Psoas muscle (tissue), 8 donors: ENCODE results near the gene ZNF580. TPM values are rescaled to one million over a fixed set of nuclear protein-coding genes. Genes with fewer than 3 reads are reported as not detected.

Experiments used
- ATAC-seq, 4 donors: fragments of 200-7000 bp; cut with Tn5 transposase; one replicate each; pipeline ENCODE4 v1.9.1; 2020; ENCODE audit warnings: moderate library complexity in 3 of 4, mild to moderate bottlenecking in 2 of 4
- DNase-seq, 2 donors: peaks; one replicate each; pipeline ENCODE4 v3.0.0-alpha.2; 2020
- H3K27ac ChIP-seq: fragments of 200-600 bp; one replicate; pipeline ENCODE4 v1.8.0; 2022
- H3K27me3 ChIP-seq, 3 donors: fragments of 200-600 bp in 1 of 3; one replicate each; pipeline versions ENCODE4 v1.6.1 to v1.8.0; 2013 to 2022; ENCODE audit warnings: low read length in 2 of 3, mild to moderate bottlenecking in 2 of 3, moderate library complexity in 1 of 3; ENCODE audit not compliant: insufficient read depth in 3 of 3
- H3K36me3 ChIP-seq, 2 donors: fragments of 200-600 bp in 1 of 2; one replicate each; pipeline versions ENCODE4 v1.6.1 to v1.8.0; 2013 to 2022; ENCODE audit warnings: low read depth in 1 of 2, mild to moderate bottlenecking in 1 of 2, moderate library complexity in 1 of 2; ENCODE audit not compliant: insufficient read depth in 1 of 2
- H3K4me1 ChIP-seq: fragments of 200-600 bp; one replicate; pipeline ENCODE4 v1.8.0; 2022
- H3K4me3 ChIP-seq: fragments of 200-600 bp; one replicate; pipeline ENCODE4 v1.8.0; 2022; ENCODE audit warnings: mild to moderate bottlenecking
- H3K9me3 ChIP-seq: fragments of 200-600 bp; one replicate; pipeline ENCODE4 v1.8.0; 2022
- CTCF ChIP-seq: fragments of 200-600 bp; IDR thresholded peaks from one replicate; pipeline ENCODE4 v1.8.0; 2022; ENCODE audit warnings: antibody characterized with exemption
- whole genome bisulfite sequencing, 3 donors: extraction: QIAGEN DNeasy Blood & Tissue Kit; methylation state at CpG; one replicate each; pipeline versions ENCODE4 v1.1.6 to v1.1.7; 2013; 5-methylcytosine and 5-hydroxymethylcytosine counted together
- intact Hi-C, 2 donors: fragments of 100-400 bp; cut with DNase I; formaldehyde crosslinking; loops; one replicate each; pipeline versions ENCODE4 v1.11.0 to v1.14.2; 2022
- long read RNA-seq, 2 donors: library from polyadenylated mRNA; unstranded; transcript quantifications; one replicate each; pipeline ENCODE4 v2.0.0, GENCODE V29; 2021
- polyA plus RNA-seq, 3 donors: library from polyadenylated mRNA; stranded (reverse); fragments of 200-250 nt; gene quantifications; one replicate each; pipeline ENCODE4 v1.2.3, GENCODE V29; 2013
- total RNA-seq, 4 donors: library from RNA; stranded (reverse); fragmentation: NEBNext Ultra II Directional in 2 of 4; extraction: Animal tissue kit (Norgen Biotek cat#: 25700) in 2 of 4; gene quantifications; one replicate each; pipeline versions ENCODE4 v1.2.1 to v1.2.4, GENCODE V29; 2021 to 2023
- donor health status: healthy with polysubstance abuse.
- donor health status: DM: no; HTN: no; CAD: no; lungs with moderate emphysema.
- donor health status: Bipolar disorder and iron deficiency.
- donor health status: healthy.
- donor health status: DM: yes; HTN: yes; CAD: no.
- donor health status: DM: no; HTN: no; CAD: no.
- donor health status: DM: no; HTN: no; CAD: no.
- donor health status: DM: yes; HTN: yes; CAD: no.

The ZNF580 gene
- total RNA-seq (10 to 100 TPM; 10.3 to 21.1 (median 13.7) TPM), polyA plus RNA-seq (10 to 100 TPM in 1 of 3 donors, 1 to 10 TPM in 2; 5.9 to 13.5 (median 9.2) TPM)
- long read RNA-seq, donor 1, partial matches to known transcripts, result 0 of 7 reads
- long read RNA-seq, donor 1, other reads (novel, unspliced or antisense), result 0 of 7 reads
- long read RNA-seq, donor 2, transcript ZNF580-201 (2 exons, 1,261 nt), result major isoform, 6 of 10 reads
- long read RNA-seq, donor 2, partial matches to known transcripts, result 0 of 10 reads
- long read RNA-seq, donor 2, other reads (novel, unspliced or antisense), result 1 of 10 reads

GRCh38 chr19:55640577-55641425 is at the start of gene ZNF580:
Gene ZNF580, plus strand, starts transcription at chr19:55641002. Its CDS starts 1,507 bp downstream, at chr19:55642509.
- Histone ChIP-seq H3K4me3 (peak within 1 kb of the TSS; percentile 87), H3K27ac (peak within 1 kb of the TSS; percentile 79), H3K4me1 (peaks cover 52% of the 10 kb centered on the region), H3K27me3 (no peaks in the 10 kb centered on the region), H3K9me3 (no peaks in the 10 kb centered on the region), H3K36me3 (peaks cover 0 to 13% of the 10 kb centered on the region in 2 donors)
- DNase-seq, result peak; percentile 76 to 86
- intact Hi-C loops, result no loop called here
- ATAC-seq, result peak; percentile 66 to 75 (median 72)
- WGBS, 3 donors, result 0 to 1% (median 0%) methylated on average over 59 to 89 of the region's 89 CpGs
- no peak for TF ChIP-seq CTCF

- Histone ChIP-seq H3K4me1 (peaks cover 21% of the 10 kb centered on the region), H3K4me3 (no peak overlapping the region), H3K27me3 (no peaks in the 10 kb centered on the region), H3K27ac (no peak overlapping the region), H3K9me3 (no peaks in the 10 kb centered on the region), H3K36me3 (peaks cover 0 to 35% of the 10 kb centered on the region in 2 donors)
- WGBS, 3 donors, result 79 to 83% (median 82%) methylated on average over 10 of the region's 10 CpGs
- DNase-seq (peak in 1 of 2 donors; percentile 18), ATAC-seq (no peak)
- no peak for TF ChIP-seq CTCF
- intact Hi-C loops, result no loop called here
Observed at GRCh38 chr19:55591555-55591954, 49.2 kb upstream of the ZNF580 start.

- 90 to 95% (median 93%) methylated on average over 46 to 73 of the region's 73 CpGs for WGBS, 3 donors
- TF ChIP-seq CTCF, result no peak
- DNase-seq, result peak in 1 of 2 donors; percentile 47
- H3K27ac ChIP-seq, result no peak overlapping the region
- H3K4me3 ChIP-seq, result no peak overlapping the region
- H3K27me3 ChIP-seq, result no peaks in the 10 kb centered on the region
- intact Hi-C loops, result no loop called here
- H3K9me3 ChIP-seq, result no peaks in the 10 kb centered on the region
- ATAC-seq, result no peak
- H3K4me1 ChIP-seq, result peaks cover 14% of the 10 kb centered on the region
- H3K36me3 ChIP-seq, result peaks cover 0 to 44% of the 10 kb centered on the region in 2 donors
Observed at GRCh38 chr19:55592391-55593090, 48.3 kb upstream of the ZNF580 start.

- ATAC-seq (no peak), DNase-seq (peak in 1 of 2 donors; percentile 42)
- H3K9me3 ChIP-seq, result no peaks in the 10 kb centered on the region
- H3K36me3 ChIP-seq, result peaks cover 0 to 49% of the 10 kb centered on the region in 2 donors
- no peaks in the 10 kb centered on the region for H3K27me3 ChIP-seq
- no peak for TF ChIP-seq CTCF
- H3K27ac ChIP-seq, result no peak overlapping the region
- peaks cover 14% of the 10 kb centered on the region for H3K4me1 ChIP-seq
- WGBS, 3 donors, result 81 to 85% (median 81%) methylated on average over 53 to 68 of the region's 68 CpGs
- intact Hi-C loops, result no loop called here
- no peak overlapping the region for H3K4me3 ChIP-seq
Observed at GRCh38 chr19:55593096-55593772, 47.6 kb upstream of the ZNF580 start.
